ENCODE data around the gene ABHD11. TPM values are rescaled to one million over a fixed set of nuclear protein-coding genes. Genes with fewer than 3 reads are reported as not detected.
A peak's percentile ranks its signal among the peaks of the same experiment; 100 is the strongest.

The ABHD11 gene
- total and polyA plus RNA-seq, 2 experiments from 2014 or later = 18.1 to 20.8 TPM

DNA sequence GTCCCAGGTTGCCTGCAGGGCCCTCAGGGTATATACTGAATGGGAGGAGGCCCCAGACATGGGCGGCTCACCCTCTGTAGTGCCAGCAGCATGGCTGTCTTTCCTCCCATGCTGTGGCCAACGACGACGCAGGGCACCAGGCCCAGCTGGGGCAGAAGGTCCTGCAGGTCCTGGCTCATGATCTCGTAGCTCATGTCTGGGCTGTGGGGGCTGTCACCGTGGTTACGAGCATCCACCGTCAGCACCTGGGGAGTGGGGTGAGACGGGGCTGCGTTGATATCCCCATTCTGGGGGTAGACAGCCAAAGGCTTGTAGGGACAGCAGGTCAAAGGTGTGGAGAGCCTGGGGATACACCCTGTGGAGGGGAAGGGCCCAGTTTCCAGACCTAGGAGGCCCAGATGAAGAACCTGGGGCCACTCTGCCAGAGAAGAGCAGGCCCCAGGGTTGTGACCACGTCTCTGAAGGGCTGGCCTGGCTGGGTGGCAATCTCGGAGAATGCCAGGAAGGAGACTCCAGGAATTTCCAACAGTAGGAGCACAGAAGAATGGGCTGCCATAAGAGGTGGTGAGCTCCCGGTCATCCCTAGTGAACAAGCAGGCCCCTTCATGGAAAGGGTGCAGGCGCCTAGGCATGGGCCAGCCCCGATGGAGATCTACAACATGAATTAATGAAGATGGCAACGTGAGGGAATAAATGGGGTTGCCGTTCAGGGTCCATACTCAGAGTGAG, 947 bp downstream of the ABHD11 start:
- Histone ChIP-seq H3K36me3 (ENCODE audit: low read depth) (no peaks in the 10 kb centered on the region), H3K9me2 (ENCODE audit: insufficient read depth) (no peaks in the 10 kb centered on the region), H3K4me2 (ENCODE audit: unreplicated experiment) (peak overlapping the region; percentile 91), H3K4me3 (peak overlapping the region; percentile 90), H3K27me3 (replicated peaks; ENCODE audit: insufficient read depth) (no peaks in the 10 kb centered on the region), H2AFZ (peak overlapping the region; percentile 92), H4K20me1 (ENCODE audit: insufficient read depth) (no peaks in the 10 kb centered on the region), H3K27ac (no peak overlapping the region), H3K4me1 (ENCODE audit: insufficient read depth) (no peaks in the 10 kb centered on the region), H3K79me2 (ENCODE audit: insufficient read depth) (no peaks in the 10 kb centered on the region), H3K9me3 (ENCODE audit: low read depth) (no peaks in the 10 kb centered on the region), H3F3A (ENCODE audit: insufficient read depth) (no peaks in the 10 kb centered on the region), H3K9ac (peak overlapping the region; percentile 78)
- TF ChIP-seq EZH2phosphoT487 (IDR thresholded peaks at IDR 0.05; ENCODE audit: insufficient read depth, low read depth) (no peak), EZH2 (IDR thresholded peaks at IDR 0.05; ENCODE audit: insufficient read depth, poor library complexity, severe bottlenecking) (no peak)
- WGBS, 2 experiments (ENCODE audit: low coverage in 1 of 2, low lambda C conversion rate in 2 of 2, missing lambda C conversion rate in 2 of 2) = 69% methylated on average over 16 to 17 of the region's 17 CpGs
- DNase-seq = no peak
- in situ Hi-C loops (cut with MboI) = no loop called here

DNA sequence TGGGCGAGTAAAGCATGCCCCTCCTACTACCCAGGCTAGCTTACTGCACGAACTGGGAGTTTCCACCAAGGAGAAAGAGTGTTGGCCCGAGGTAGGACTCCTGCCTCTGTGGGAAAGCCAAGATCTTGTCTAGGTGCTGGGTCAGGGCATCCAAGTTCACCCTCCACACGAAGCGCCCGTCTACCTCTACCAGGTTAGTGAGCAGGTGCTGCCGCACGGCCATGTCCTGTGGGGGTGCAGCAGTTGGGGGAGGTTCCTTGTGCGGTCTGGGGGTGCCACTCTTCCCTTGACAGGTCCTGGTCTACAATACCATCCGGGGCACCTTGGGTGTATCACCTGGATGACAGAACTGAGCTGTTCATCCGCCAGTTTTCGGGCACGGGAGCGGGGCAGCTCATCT, 1.7 kb downstream of the ABHD11 start:
- Histone ChIP-seq H3K27me3 (replicated peaks; ENCODE audit: insufficient read depth) (no peaks in the 10 kb centered on the region), H3K4me1 (ENCODE audit: insufficient read depth) (no peaks in the 10 kb centered on the region), H3K27ac (no peak overlapping the region), H3K9ac (no peak overlapping the region), H3K9me3 (ENCODE audit: low read depth) (no peaks in the 10 kb centered on the region), H3K79me2 (ENCODE audit: insufficient read depth) (no peaks in the 10 kb centered on the region), H3K4me3 (no peak overlapping the region), H3K4me2 (ENCODE audit: unreplicated experiment) (no peak overlapping the region), H2AFZ (no peak overlapping the region), H3F3A (ENCODE audit: insufficient read depth) (no peaks in the 10 kb centered on the region), H3K36me3 (ENCODE audit: low read depth) (no peaks in the 10 kb centered on the region), H4K20me1 (ENCODE audit: insufficient read depth) (no peaks in the 10 kb centered on the region), H3K9me2 (ENCODE audit: insufficient read depth) (no peaks in the 10 kb centered on the region)
- in situ Hi-C loops (cut with MboI) = no loop called here
- 85 to 92% methylated on average over 13 to 14 of the region's 14 CpGs for WGBS, 2 experiments (ENCODE audit: low coverage in 1 of 2, low lambda C conversion rate in 2 of 2, missing lambda C conversion rate in 2 of 2)
- no peak for DNase-seq
- TF ChIP-seq EZH2 (IDR thresholded peaks at IDR 0.05; ENCODE audit: insufficient read depth, poor library complexity, severe bottlenecking) (no peak), EZH2phosphoT487 (IDR thresholded peaks at IDR 0.05; ENCODE audit: insufficient read depth, low read depth) (no peak)

DNA sequence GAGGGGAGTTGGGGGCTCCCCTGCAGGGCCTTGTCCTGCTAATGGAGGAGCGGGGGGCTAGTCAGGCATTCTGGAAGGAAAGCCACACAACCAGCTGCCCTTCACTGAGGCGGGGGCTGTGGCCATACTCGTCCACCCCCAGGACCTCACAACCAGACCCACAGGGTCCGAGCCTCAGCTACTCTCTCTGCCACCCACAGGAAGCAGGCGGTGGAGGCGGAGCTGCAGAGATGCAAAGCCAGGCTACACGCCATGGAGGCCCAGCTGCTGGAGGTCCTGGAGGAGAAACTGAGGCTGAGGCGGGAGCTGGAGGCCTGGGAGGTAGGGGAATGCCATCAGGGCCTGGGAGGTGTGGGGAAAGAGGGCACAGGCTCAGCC, 3.1 kb downstream of the ABHD11 start:
- no peaks in the 10 kb centered on the region for H3K36me3 ChIP-seq (ENCODE audit: low read depth)
- no peak for TF ChIP-seq EZH2phosphoT487 (IDR thresholded peaks at IDR 0.05; ENCODE audit: insufficient read depth, low read depth)
- no peak for TF ChIP-seq EZH2 (IDR thresholded peaks at IDR 0.05; ENCODE audit: insufficient read depth, poor library complexity, severe bottlenecking)
- no peaks in the 10 kb centered on the region for H4K20me1 ChIP-seq (ENCODE audit: insufficient read depth)
- H3K4me3 ChIP-seq = no peak overlapping the region
- H3K4me2 ChIP-seq (ENCODE audit: unreplicated experiment) = no peak overlapping the region
- H3K79me2 ChIP-seq (ENCODE audit: insufficient read depth) = no peaks in the 10 kb centered on the region
- in situ Hi-C loops (cut with MboI) = no loop called here
- H3K9me3 ChIP-seq (ENCODE audit: low read depth) = no peaks in the 10 kb centered on the region
- no peaks in the 10 kb centered on the region for H3K4me1 ChIP-seq (ENCODE audit: insufficient read depth)
- peak overlapping the region; percentile 54; the same call in 1 of the 2 replicates for H3K27ac ChIP-seq
- no peaks in the 10 kb centered on the region for H3K27me3 ChIP-seq (replicated peaks; ENCODE audit: insufficient read depth)
- no peak overlapping the region for H2AFZ ChIP-seq
- H3K9me2 ChIP-seq (ENCODE audit: insufficient read depth) = no peaks in the 10 kb centered on the region
- no peaks in the 10 kb centered on the region for H3F3A ChIP-seq (ENCODE audit: insufficient read depth)
- peak overlapping the region; percentile 42; the same call in 1 of the 2 replicates for H3K9ac ChIP-seq
- WGBS, 2 experiments (ENCODE audit: low coverage in 1 of 2, low lambda C conversion rate in 2 of 2, missing lambda C conversion rate in 2 of 2) = 91 to 97% methylated on average over 8 of the region's 8 CpGs
- DNase-seq = no peak

DNA sequence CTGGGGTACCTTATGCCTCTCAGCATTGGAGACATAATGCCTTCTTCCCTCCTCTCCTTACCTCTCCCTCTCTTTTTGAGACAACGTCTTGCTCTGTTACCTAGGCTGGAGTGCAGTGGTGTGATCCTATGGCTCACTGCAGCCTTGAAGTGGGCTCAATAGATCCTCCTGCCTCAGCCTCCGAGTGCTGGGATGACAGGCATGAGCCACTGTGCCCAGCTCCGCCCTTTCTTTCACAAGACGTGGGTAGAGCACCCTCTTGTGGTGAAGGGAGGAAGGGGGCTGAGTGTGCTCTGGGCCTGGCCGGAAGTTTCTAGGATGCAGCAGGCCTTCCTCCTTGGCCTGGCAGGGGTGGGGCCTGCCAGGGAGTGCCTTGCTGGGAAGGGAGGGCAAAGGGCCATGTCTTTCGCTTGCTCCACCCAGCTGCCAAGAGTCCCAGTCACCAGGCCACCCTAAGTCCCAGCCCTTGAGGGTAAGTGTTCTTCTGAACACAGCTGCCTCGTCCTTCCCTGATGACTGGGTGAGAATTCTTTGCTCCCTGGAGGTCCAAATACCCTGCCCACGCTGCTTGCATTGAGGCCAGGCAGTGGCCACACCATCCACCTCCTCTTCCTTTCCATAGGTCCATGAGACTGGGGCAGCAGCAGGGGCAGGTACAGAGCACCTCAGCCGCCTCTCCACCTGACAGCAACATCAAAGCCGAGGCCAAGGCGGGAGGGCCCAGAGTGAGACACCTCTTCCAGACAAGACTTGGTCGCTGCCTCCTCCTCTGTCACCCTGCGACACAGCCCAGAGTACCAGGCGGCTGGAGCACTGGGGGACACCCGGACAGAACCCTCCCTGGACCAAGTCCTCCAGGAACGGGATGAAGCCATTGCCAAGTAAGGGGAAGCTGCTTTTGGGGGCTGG, 3.7 kb downstream of the ABHD11 start:
- H3K4me3 ChIP-seq = no peak overlapping the region
- H2AFZ ChIP-seq = no peak overlapping the region; the same call in 1 of the 2 replicates
- no peaks in the 10 kb centered on the region for H3K9me2 ChIP-seq (ENCODE audit: insufficient read depth)
- H3F3A ChIP-seq (ENCODE audit: insufficient read depth) = no peaks in the 10 kb centered on the region
- no peaks in the 10 kb centered on the region for H3K9me3 ChIP-seq (ENCODE audit: low read depth)
- in situ Hi-C loops (cut with MboI) = no loop called here
- H3K36me3 ChIP-seq (ENCODE audit: low read depth) = no peaks in the 10 kb centered on the region
- peak; percentile 88 for DNase-seq
- no peaks in the 10 kb centered on the region for H4K20me1 ChIP-seq (ENCODE audit: insufficient read depth)
- no peaks in the 10 kb centered on the region for H3K27me3 ChIP-seq (replicated peaks; ENCODE audit: insufficient read depth)
- H3K27ac ChIP-seq = peak overlapping the region; percentile 54
- 55 to 56% methylated on average over 15 to 16 of the region's 16 CpGs for WGBS, 2 experiments (ENCODE audit: low coverage in 1 of 2, low lambda C conversion rate in 2 of 2, missing lambda C conversion rate in 2 of 2)
- H3K4me2 ChIP-seq (ENCODE audit: unreplicated experiment) = no peak overlapping the region
- no peak for TF ChIP-seq EZH2 (IDR thresholded peaks at IDR 0.05; ENCODE audit: insufficient read depth, poor library complexity, severe bottlenecking)
- TF ChIP-seq EZH2phosphoT487 (IDR thresholded peaks at IDR 0.05; ENCODE audit: insufficient read depth, low read depth) = no peak
- H3K9ac ChIP-seq = peak overlapping the region; percentile 42
- no peaks in the 10 kb centered on the region for H3K79me2 ChIP-seq (ENCODE audit: insufficient read depth)
- no peaks in the 10 kb centered on the region for H3K4me1 ChIP-seq (ENCODE audit: insufficient read depth)
